Cardiac muscle cell (in vitro differentiated cells and primary cell): ENCODE measurements around the gene RIMBP3B. TPM values are rescaled to one million over a fixed set of nuclear protein-coding genes. Genes with fewer than 3 reads are reported as not detected.
"Not testable (repeated sequence)": the region's sequence is repeated elsewhere in the genome, so short reads cannot be mapped to it uniquely, and the experiment has no call there.

Experiments
- DNase-seq, 2 donors: peaks; one replicate each; pipeline versions ENCODE4 v3.0.0 to v3.0.0-alpha.2; 2010 to 2017; ENCODE audit warnings: low read depth in 1 of 2, low spot score in 1 of 2
- H3K27ac ChIP-seq: fragments of 200-600 bp; sonication (generic); 2 replicates; pipeline ENCODE4 v1.5.1; 2016
- H3K27me3 ChIP-seq: fragments of 200-600 bp; sonication (generic); 2 replicates; pipeline ENCODE4 v1.6.0; 2016; ENCODE audit warnings: control low read depth
- H3K36me3 ChIP-seq: fragments of 200-600 bp; sonication (generic); 2 replicates; pipeline ENCODE4 v1.5.1; 2016; ENCODE audit warnings: control low read depth
- H3K4me1 ChIP-seq: fragments of 200-600 bp; sonication (generic); 2 replicates; pipeline ENCODE4 v1.8.1; 2017; ENCODE audit warnings: low read depth, mild to moderate bottlenecking, mixed run types
- H3K4me3 ChIP-seq: fragments of 200-600 bp; sonication (generic); 2 replicates; pipeline ENCODE4 v1.5.1; 2016; ENCODE audit warnings: mild to moderate bottlenecking
- H3K9me3 ChIP-seq: fragments of 200-600 bp; sonication (generic); 2 replicates; pipeline ENCODE4 v1.5.1; 2017; ENCODE audit warnings: low read depth, mild to moderate bottlenecking, control low read depth
- polyA plus RNA-seq: library from polyadenylated mRNA; unstranded; fragments of >200 nt; fragmentation: Nextera tagmentation; extraction: Ambion mirVana; gene quantifications from 2 replicates; pipeline ENCODE4 v1.2.1, GENCODE V29; 2016
- total RNA-seq: library from RNA; depleted of rRNA; stranded (reverse); fragments of >200 nt; gene quantifications from 2 replicates; pipeline ENCODE4 v1.2.3, GENCODE V29; 2016

The RIMBP3B gene
- total and polyA plus RNA-seq, 2 experiments from 2014 or later = 0.34 to 1.7 TPM

- not testable (repeated sequence) for H3K36me3 ChIP-seq, DNase-seq, H3K4me3 ChIP-seq, H3K9me3 ChIP-seq, H3K27me3 ChIP-seq, H3K4me1 ChIP-seq
- peak overlapping the region; percentile 60 for H3K27ac ChIP-seq
Measured at GRCh38 chr22:21435998-21436810, 52.7 kb downstream of the RIMBP3B start.

- not testable (repeated sequence) for DNase-seq, H3K27me3 ChIP-seq, H3K9me3 ChIP-seq, H3K4me3 ChIP-seq, H3K27ac ChIP-seq, H3K36me3 ChIP-seq, H3K4me1 ChIP-seq
Measured at GRCh38 chr22:21438013-21438412, 54.5 kb downstream of the RIMBP3B start.

Other genes starting within 250 kb of the RIMBP3B start
- 23.5 and 34.5 TPM in 2 replicates for gene HIC2, start 33.6 kb downstream of the RIMBP3B start, total RNA-seq
- gene HIC2, start 33.6 kb downstream of the RIMBP3B start, polyA plus RNA-seq = 9.4 and 15.8 TPM in 2 replicates
- gene TMEM191C, start 83.6 kb downstream of the RIMBP3B start, total RNA-seq = 13.4 and 13.8 TPM in 2 replicates
- gene TMEM191C, start 83.6 kb downstream of the RIMBP3B start, polyA plus RNA-seq = 11.3 and 11.8 TPM in 2 replicates
- gene RIMBP3C, start 167.7 kb downstream of the RIMBP3B start, total RNA-seq = 1.1 and 3.2 TPM in 2 replicates
- 0.32 and 0.59 TPM in 2 replicates for gene RIMBP3C, start 167.7 kb downstream of the RIMBP3B start, polyA plus RNA-seq
- gene UBE2L3, start 184.0 kb downstream of the RIMBP3B start, total RNA-seq = 56.3 and 73.7 TPM in 2 replicates
- gene UBE2L3, start 184.0 kb downstream of the RIMBP3B start, polyA plus RNA-seq = 108 and 118 TPM in 2 replicates
- 42.0 and 42.5 TPM in 2 replicates for gene YDJC, start 246.3 kb downstream of the RIMBP3B start, total RNA-seq
- gene YDJC, start 246.3 kb downstream of the RIMBP3B start, polyA plus RNA-seq = 31.2 and 31.8 TPM in 2 replicates
- gene CCDC116, start 249.0 kb downstream of the RIMBP3B start, total RNA-seq = 0.57 and 0.70 TPM in 2 replicates
- gene CCDC116, start 249.0 kb downstream of the RIMBP3B start, polyA plus RNA-seq = 0.17 and 0.94 TPM in 2 replicates